GM19099 (cell line): ENCODE data around the gene ELAC2.

Source experiments
- POLR2A ChIP-seq: IDR thresholded peaks from 3 replicates; pipeline ENCODE4 v1.6.1; 2011; ENCODE audit warnings: low read depth; ENCODE audit not compliant: insufficient read length; ENCODE audit errors: extremely low read depth

Gene ELAC2

GRCh38 chr17:13029340-13029739 is 11.5 kb upstream of the ELAC2 start:
- TF ChIP-seq POLR2A = no peak

GRCh38 chr17:13027246-13027645 is 9.4 kb upstream of the ELAC2 start:
- TF ChIP-seq POLR2A = no peak

- TF ChIP-seq POLR2A = no peak
Observed at GRCh38 chr17:13025687-13026086, 7.9 kb upstream of the ELAC2 start.

- no peak for TF ChIP-seq POLR2A
Observed at GRCh38 chr17:13025258-13025627, 7.4 kb upstream of the ELAC2 start.

- TF ChIP-seq POLR2A = no peak
Observed at GRCh38 chr17:13024526-13025257, 6.9 kb upstream of the ELAC2 start.

- no peak for TF ChIP-seq POLR2A
Observed at GRCh38 chr17:13024016-13024415, 6.2 kb upstream of the ELAC2 start.

- no peak for TF ChIP-seq POLR2A
Observed at GRCh38 chr17:13016881-13017654, 759 bp downstream of the ELAC2 start.

- TF ChIP-seq POLR2A = no peak
Observed at GRCh38 chr17:13014801-13015200, 3.0 kb downstream of the ELAC2 start.

GRCh38 chr17:13010959-13011358 is 6.9 kb downstream of the ELAC2 start:
- TF ChIP-seq POLR2A = no peak

GRCh38 chr17:13008461-13008860 is 9.4 kb downstream of the ELAC2 start:
- TF ChIP-seq POLR2A = no peak

GRCh38 chr17:13005530-13005929 is 12.3 kb downstream of the ELAC2 start:
- TF ChIP-seq POLR2A = no peak

GRCh38 chr17:13004336-13004735 is 13.5 kb downstream of the ELAC2 start:
- no peak for TF ChIP-seq POLR2A

- no peak for TF ChIP-seq POLR2A
Observed at GRCh38 chr17:13003927-13004326, 13.9 kb downstream of the ELAC2 start.

- no peak for TF ChIP-seq POLR2A
Observed at GRCh38 chr17:13003454-13003851, 14.4 kb downstream of the ELAC2 start.

- no peak for TF ChIP-seq POLR2A
Observed at GRCh38 chr17:13002761-13003453, 14.9 kb downstream of the ELAC2 start.

GRCh38 chr17:13001991-13002615 is 15.7 kb downstream of the ELAC2 start:
- TF ChIP-seq POLR2A = no peak

- no peak for TF ChIP-seq POLR2A
Observed at GRCh38 chr17:13000561-13000960, 17.3 kb downstream of the ELAC2 start.
